ENCODE measurements around the gene CSTF3.
"Not testable (repeated sequence)": the region's sequence is repeated elsewhere in the genome, so short reads cannot be mapped to it uniquely, and the experiment has no call there.

The CSTF3 gene

DNA sequence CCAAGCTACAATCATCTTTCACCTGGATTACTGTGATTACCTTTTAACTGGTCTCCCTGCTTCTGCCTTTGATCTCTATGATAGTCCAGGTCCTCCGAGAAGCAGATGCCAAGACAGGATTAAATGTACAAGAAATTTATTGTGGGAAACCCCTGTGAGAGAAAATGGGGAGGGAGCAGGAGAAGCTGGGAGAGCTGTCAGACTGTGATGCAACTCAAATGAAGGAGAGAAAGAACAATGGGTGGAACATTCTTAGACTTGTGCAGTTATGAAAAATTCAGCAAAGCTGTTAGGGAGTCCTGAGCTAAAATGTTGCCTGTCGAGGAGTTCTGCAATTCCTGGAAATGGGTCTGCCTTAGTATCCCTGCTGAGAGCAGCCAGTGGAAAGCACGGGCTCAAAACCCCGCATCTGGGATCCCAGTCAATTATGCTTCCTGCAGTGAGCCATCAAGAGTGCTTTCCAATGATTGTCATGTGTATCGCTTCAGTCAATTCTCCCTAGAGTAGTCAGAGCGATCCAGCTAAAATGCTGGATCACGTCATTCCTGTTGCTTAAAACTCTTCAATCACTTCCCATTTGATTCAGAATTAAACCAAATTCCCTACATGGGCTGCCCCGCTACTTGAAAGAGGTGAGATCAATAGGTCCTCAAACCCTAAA, 16.5 kb upstream of the CSTF3 start:
- H3K4me3 ChIP-seq = no peak overlapping the region
- no peak overlapping the region for H3K27ac ChIP-seq
- DNase-seq (ENCODE audit: low spot score) = no peak
- no peak for TF ChIP-seq CTCF (IDR thresholded peaks at IDR 0.05)

DNA sequence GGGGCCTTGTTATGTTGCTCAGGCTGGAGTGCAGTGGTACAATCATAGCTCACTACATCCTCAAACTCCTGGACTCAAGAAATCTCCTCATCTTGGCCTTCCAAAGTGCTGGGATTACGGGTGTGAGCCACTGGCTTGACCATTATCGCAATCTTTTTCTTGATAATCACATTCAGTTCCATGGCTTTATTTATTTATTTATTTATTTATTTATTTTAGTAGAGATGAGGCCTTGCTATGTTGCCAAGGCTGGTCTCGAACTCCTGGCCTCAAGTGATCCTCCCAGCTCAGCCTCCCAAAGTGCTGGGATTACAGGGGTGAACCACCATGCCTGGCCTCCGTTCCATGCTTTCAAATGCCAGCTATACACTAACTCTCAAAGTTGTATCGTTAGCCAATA, 15.5 kb upstream of the CSTF3 start:
- DNase-seq (ENCODE audit: low spot score); H3K27ac ChIP-seq; H3K4me3 ChIP-seq: not testable (repeated sequence)

- DNase-seq (ENCODE audit: low spot score) = no peak
- no peak for TF ChIP-seq CTCF (IDR thresholded peaks at IDR 0.05)
- Histone ChIP-seq H3K4me3 (no peak overlapping the region), H3K27ac (no peak overlapping the region)
Measured at GRCh38 chr11:33172996-33173395, 11.7 kb upstream of the CSTF3 start.

DNA sequence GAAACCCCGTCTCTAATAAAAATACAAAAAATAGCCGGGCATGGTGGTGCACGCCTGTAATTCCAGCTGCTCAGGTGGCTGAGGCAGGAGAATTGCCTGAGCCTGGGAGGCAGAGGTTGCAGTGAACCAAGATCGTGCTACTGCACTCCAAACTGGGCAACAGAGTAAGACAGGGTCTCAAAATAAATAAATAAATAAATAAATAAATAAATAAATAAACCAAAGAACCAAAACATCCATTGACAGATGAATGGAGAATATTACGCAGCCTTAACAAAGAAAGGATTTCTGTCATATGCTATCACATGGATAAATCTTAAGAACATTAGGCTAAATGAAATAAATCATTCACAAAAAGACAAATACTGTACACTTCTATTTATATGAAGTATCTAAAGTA, 11.1 kb upstream of the CSTF3 start:
- no peak overlapping the region for H3K4me3 ChIP-seq
- H3K27ac ChIP-seq = no peak overlapping the region
- DNase-seq (ENCODE audit: low spot score) = no peak
- TF ChIP-seq CTCF (IDR thresholded peaks at IDR 0.05) = no peak

GRCh38 chr11:33171251-33171650, 10.0 kb upstream of the CSTF3 start:
- DNase-seq (ENCODE audit: low spot score) = no peak
- TF ChIP-seq CTCF (IDR thresholded peaks at IDR 0.05) = no peak
- no peak overlapping the region for H3K4me3 ChIP-seq

DNA sequence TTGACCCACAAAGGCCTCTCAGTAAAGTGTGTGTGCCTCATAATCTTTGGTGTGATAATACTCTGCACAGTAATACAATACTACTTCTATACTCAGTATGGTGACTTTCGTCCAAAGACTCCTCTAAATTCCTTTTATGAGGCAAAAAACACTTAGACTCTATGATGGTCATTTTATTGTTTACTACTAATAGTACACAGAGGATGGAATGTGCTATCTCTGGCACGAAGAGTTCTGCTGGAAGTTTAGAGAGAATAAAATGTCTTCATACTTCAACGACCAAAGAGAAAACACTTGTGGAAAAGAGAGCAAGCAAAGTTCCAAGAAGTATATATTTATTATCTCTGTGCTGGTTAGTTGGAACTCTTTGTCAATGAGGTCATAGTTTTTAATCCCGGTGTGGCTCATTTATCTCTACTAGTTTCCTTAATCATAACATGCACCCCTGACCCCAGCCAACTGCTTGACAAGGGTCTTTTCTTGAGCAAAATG, 7.5 kb upstream of the CSTF3 start:
- TF ChIP-seq CTCF (IDR thresholded peaks at IDR 0.05) = no peak
- no peak for DNase-seq (ENCODE audit: low spot score)
- H3K27ac ChIP-seq = no peak overlapping the region
- H3K4me3 ChIP-seq = no peak overlapping the region

More at GRCh38 chr11:33171251-33171650, 10.0 kb upstream of the CSTF3 start:
- no peak overlapping the region for H3K27ac ChIP-seq

GRCh38 chr11:33162831-33163230, 1.6 kb upstream of the CSTF3 start:
- no peak overlapping the region for H3K4me3 ChIP-seq

More at GRCh38 chr11:33162831-33163230, 1.6 kb upstream of the CSTF3 start:
- no peak overlapping the region for H3K27ac ChIP-seq
- no peak for TF ChIP-seq CTCF (IDR thresholded peaks at IDR 0.05)
- no peak for DNase-seq (ENCODE audit: low spot score)
